Fibroblast of lung (primary cell): Measurements from ENCODE around the gene WDR93. TPM values are rescaled to one million over a fixed set of nuclear protein-coding genes. Genes with fewer than 3 reads are reported as not detected.
A peak's percentile ranks its signal among the peaks of the same experiment; 100 is the strongest.

Source experiments
- DNase-seq, 2 donors: peaks; one replicate each; pipeline versions ENCODE4 v3.0.0 to v3.0.0-alpha.2; 2010; ENCODE audit warnings: low read depth in 2 of 2
- H2AFZ ChIP-seq: 2 replicates; pipeline ENCODE4 v1.5.1; 2012; ENCODE audit warnings: low read length, control low read depth, inconsistent platforms
- H3K27ac ChIP-seq: 2 replicates; pipeline ENCODE4 v1.5.1; 2011; ENCODE audit warnings: low read length, control low read depth; ENCODE audit not compliant: insufficient read depth
- H3K27me3 ChIP-seq: 2 replicates; pipeline ENCODE4 v1.5.1; 2011; ENCODE audit warnings: mild to moderate bottlenecking, low read length; ENCODE audit not compliant: control insufficient read depth, insufficient read depth
- H3K36me3 ChIP-seq: 2 replicates; pipeline ENCODE4 v1.5.1; 2011; ENCODE audit warnings: low read length; ENCODE audit not compliant: control insufficient read depth, insufficient read depth
- H3K4me1 ChIP-seq: 2 replicates; pipeline ENCODE4 v1.5.1; 2011; ENCODE audit warnings: low read length; ENCODE audit not compliant: control insufficient read depth, insufficient read depth; ENCODE audit errors: extremely low read depth
- H3K4me2 ChIP-seq: 2 replicates; pipeline ENCODE4 v1.5.1; 2011; ENCODE audit warnings: low read length, control low read depth; ENCODE audit not compliant: insufficient read depth; ENCODE audit errors: extremely low read depth
- H3K4me3 ChIP-seq, 4 experiments: fragments of 200-600 bp in 1 of 4; sonication (generic) in 1 of 4; replicated peaks in 1 of 4; 2 replicates each; pipeline ENCODE4 v1.5.1; 2011 to 2016; ENCODE audit warnings: low read length in 4 of 4, low read depth in 3 of 4, mild to moderate bottlenecking in 3 of 4, control low read depth in 2 of 4, inconsistent platforms in 1 of 4, mixed read lengths in 1 of 4; ENCODE audit not compliant: insufficient read depth in 1 of 4; ENCODE audit errors: control extremely low read depth in 1 of 4
- H3K79me2 ChIP-seq: 2 replicates; pipeline ENCODE4 v1.5.1; 2012; ENCODE audit warnings: mild to moderate bottlenecking, low read length, inconsistent platforms; ENCODE audit not compliant: control insufficient read depth, insufficient read depth
- H3K9ac ChIP-seq: 2 replicates; pipeline ENCODE4 v1.5.1; 2011; ENCODE audit warnings: mild to moderate bottlenecking, low read length, control low read depth; ENCODE audit not compliant: insufficient read depth
- H3K9me3 ChIP-seq: 2 replicates; pipeline ENCODE4 v1.5.1; 2012; ENCODE audit warnings: low read depth, low read length; ENCODE audit not compliant: control insufficient read depth, insufficient read depth
- H4K20me1 ChIP-seq: 2 replicates; pipeline ENCODE4 v1.5.1; 2011; ENCODE audit warnings: low read length; ENCODE audit not compliant: control insufficient read depth, insufficient read depth; ENCODE audit errors: extremely low read depth
- CTCF ChIP-seq, 2 donors: IDR thresholded peaks in 1 of 2; conservative IDR thresholded peaks in 1 of 2; 1 replicate in 1 of 2; 2 replicates in 1 of 2; pipeline ENCODE4 v1.5.1; 2011 to 2012; ENCODE audit warnings: low read length in 2 of 2, control low read depth in 1 of 2, inconsistent platforms in 1 of 2, low read depth in 1 of 2, mild to moderate bottlenecking in 1 of 2
- EZH2 ChIP-seq: IDR thresholded peaks from 2 replicates; pipeline ENCODE4 v1.5.1; 2012; ENCODE audit warnings: low read length, control low read depth, mild to moderate bottlenecking; ENCODE audit errors: missing control alignments
- polyA plus RNA-seq, 2 donors: library from polyadenylated mRNA; depleted of rRNA in 1 of 2; stranded (reverse) in 1 of 2; unstranded in 1 of 2; fragments of >200 nt; gene quantifications; 2 replicates each; pipeline ENCODE4 v1.2.1, GENCODE V29; 2011 to 2012; ENCODE audit warnings: missing spikeins in 1 of 2
- total RNA-seq: library from RNA; depleted of rRNA; stranded (reverse); fragments of >200 nt; gene quantifications from 2 replicates; pipeline ENCODE4 v1.2.1, GENCODE V29; 2014

Gene WDR93
- total and polyA plus RNA-seq, 2 donors (not counting 1 experiment from before 2014, with no cell fraction given): 0.14 to 0.17 TPM

DNA sequence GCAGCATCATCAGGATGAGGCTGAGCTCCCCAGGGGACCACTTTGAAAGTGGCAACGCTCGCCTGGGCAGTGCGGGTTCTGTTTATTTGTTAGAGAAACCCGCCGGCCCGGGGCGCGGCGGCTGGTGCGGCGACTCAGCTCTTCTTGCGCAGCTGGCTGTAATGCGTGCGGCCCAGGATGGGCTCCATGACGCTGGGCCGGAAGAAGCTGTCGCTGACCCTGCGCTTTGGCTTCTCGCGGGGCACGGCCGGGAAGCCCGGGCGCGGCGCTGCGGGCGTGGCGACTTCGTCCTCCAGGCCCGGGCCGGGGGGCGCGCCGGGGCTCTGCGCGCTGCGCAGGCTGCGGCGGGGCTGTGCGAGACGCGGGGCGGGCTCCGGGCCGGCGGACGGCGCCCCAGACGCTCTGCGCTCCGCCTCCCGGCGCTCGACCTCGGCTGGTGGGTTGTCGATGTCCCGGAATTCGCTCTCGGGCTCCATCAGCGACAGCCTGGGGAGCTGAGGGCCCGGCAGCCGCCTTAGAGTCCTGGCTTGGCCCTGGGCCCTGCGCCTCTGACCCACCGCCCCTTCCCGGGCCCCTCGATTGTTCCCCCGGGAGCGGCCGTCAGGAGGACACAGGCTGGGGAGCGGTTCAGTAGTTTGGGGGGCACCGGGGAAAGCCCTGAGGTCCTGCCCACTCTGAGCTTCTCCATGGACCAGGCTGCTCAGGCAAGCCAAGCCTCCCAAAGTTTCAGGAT lies 25.0 kb upstream of the WDR93 start:
- no peaks in the 10 kb centered on the region for H3K36me3 ChIP-seq
- H3K9me3 ChIP-seq: no peaks in the 10 kb centered on the region
- no peaks in the 10 kb centered on the region for H3K27me3 ChIP-seq
- TF ChIP-seq EZH2 (no peak), CTCF (conservative IDR thresholded peaks at IDR 0.05 in 1 of 2, IDR thresholded peaks at IDR 0.05 in 1 of 2; ENCODE audit: low read depth in 1 of 2, low read length in 2 of 2) (no peak)
- no peaks in the 10 kb centered on the region for H4K20me1 ChIP-seq
- H3K9ac ChIP-seq: peak overlapping the region; percentile 59
- H3K79me2 ChIP-seq: no peaks in the 10 kb centered on the region
- DNase-seq: peak; percentile 65 to 71
- H2AFZ ChIP-seq: peak overlapping the region; percentile 77
- peak overlapping the region; percentile 65 for H3K27ac ChIP-seq
- peak overlapping the region; percentile 55 for H3K4me2 ChIP-seq
- H3K4me1 ChIP-seq: peaks cover 11% of the 10 kb centered on the region
- peak overlapping the region in 3 of 4 experiments; percentile 13 to 46 (median 26) for H3K4me3 ChIP-seq

- Histone ChIP-seq H3K79me2 (no peaks in the 10 kb centered on the region), H3K9ac (peak overlapping the region; percentile 59), H2AFZ (peak overlapping the region; percentile 77), H3K27ac (peak overlapping the region; percentile 65), H3K27me3 (no peaks in the 10 kb centered on the region), H3K4me2 (no peak overlapping the region), H4K20me1 (no peaks in the 10 kb centered on the region), H3K9me3 (no peaks in the 10 kb centered on the region), H3K4me3 (peak overlapping the region in 2 of 4 experiments; percentile 13 to 35), H3K36me3 (no peaks in the 10 kb centered on the region), H3K4me1 (peaks cover 11% of the 10 kb centered on the region)
- TF ChIP-seq EZH2: no peak
- TF ChIP-seq CTCF (conservative IDR thresholded peaks at IDR 0.05 in 1 of 2, IDR thresholded peaks at IDR 0.05 in 1 of 2; ENCODE audit: low read depth in 1 of 2, low read length in 2 of 2): no peak
- no peak for DNase-seq
Observed at GRCh38 chr15:89666184-89666857, 24.3 kb upstream of the WDR93 start.

- Histone ChIP-seq H3K4me2 (no peak overlapping the region), H3K4me1 (peaks cover 11% of the 10 kb centered on the region), H4K20me1 (no peaks in the 10 kb centered on the region), H2AFZ (no peak overlapping the region), H3K27me3 (no peaks in the 10 kb centered on the region), H3K9me3 (no peaks in the 10 kb centered on the region), H3K36me3 (no peaks in the 10 kb centered on the region), H3K79me2 (no peaks in the 10 kb centered on the region), H3K4me3 (no peak overlapping the region), H3K9ac (no peak overlapping the region), H3K27ac (no peak overlapping the region)
- TF ChIP-seq EZH2: no peak
- no peak for TF ChIP-seq CTCF (conservative IDR thresholded peaks at IDR 0.05 in 1 of 2, IDR thresholded peaks at IDR 0.05 in 1 of 2; ENCODE audit: low read depth in 1 of 2, low read length in 2 of 2)
- no peak for DNase-seq
Observed at GRCh38 chr15:89666858-89667705, 23.5 kb upstream of the WDR93 start.
